ENCODE data around the gene NANS. TPM values are rescaled to one million over a fixed set of nuclear protein-coding genes. Genes with fewer than 3 reads are reported as not detected.

Gene NANS
- total and polyA plus RNA-seq, 10 of the 15 experiments (the other 5 are each of a cell fraction or from before 2014, with no cell fraction given), result 21.0 to 126 (median 52.3) TPM

DNA sequence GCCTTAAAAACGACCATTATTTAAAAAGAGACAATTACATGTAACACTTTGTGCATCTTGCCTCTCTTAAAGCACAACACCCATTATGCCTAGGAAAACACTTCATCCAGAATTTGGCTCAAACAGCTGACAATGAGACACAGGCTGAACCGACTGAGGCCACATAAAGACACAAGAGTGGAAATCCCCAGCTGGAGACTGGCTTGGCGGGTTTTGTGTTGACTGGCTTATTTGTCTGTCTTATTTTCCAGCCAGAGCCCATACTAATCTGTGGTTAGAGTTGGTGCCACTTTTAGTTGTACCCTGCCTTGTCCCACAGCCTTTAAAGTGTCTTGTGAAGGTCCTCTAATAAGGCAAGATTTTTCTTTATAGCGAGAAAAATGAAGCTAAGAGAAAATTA, 41.3 kb downstream of the NANS start (continued):
- TF ChIP-seq SKIL (IDR thresholded peaks at IDR 0.05; ENCODE audit: low read depth, poor library complexity, severe bottlenecking), result peak; percentile 45
- TF ChIP-seq DPF2 (IDR thresholded peaks at IDR 0.05), result peak; percentile 54; the same call in 1 of the 2 replicates
- no peak for TF ChIP-seq RB1 (IDR thresholded peaks at IDR 0.05; ENCODE audit: borderline replicate concordance)
- no peak for TF ChIP-seq SPI1 (IDR thresholded peaks at IDR 0.05; ENCODE audit: borderline replicate concordance, insufficient read depth, low read depth, low read length)
- no peak for TF ChIP-seq WRNIP1 (IDR thresholded peaks at IDR 0.05; ENCODE audit: borderline replicate concordance, low read depth, low read length)
- no peak for TF ChIP-seq EZH2 (IDR thresholded peaks at IDR 0.05; ENCODE audit: borderline replicate concordance, control insufficient read depth, low read depth, low read length)
- no peak for TF ChIP-seq NFYA (IDR thresholded peaks at IDR 0.05; ENCODE audit: borderline replicate concordance, low read depth, low read length)
- TF ChIP-seq IRF4 (IDR thresholded peaks at IDR 0.05; ENCODE audit: low read depth, low read length), result no peak
- no peak for TF ChIP-seq SMC3 (IDR thresholded peaks at IDR 0.05; ENCODE audit: borderline replicate concordance, low read length)
- TF ChIP-seq HDAC6 (IDR thresholded peaks at IDR 0.05; ENCODE audit: unreplicated experiment), result no peak
- no peak for TF ChIP-seq HDAC2 (IDR thresholded peaks at IDR 0.05)
- TF ChIP-seq CHD4 (IDR thresholded peaks at IDR 0.05), result no peak
- no peak for TF ChIP-seq CEBPB (IDR thresholded peaks at IDR 0.05; ENCODE audit: borderline replicate concordance in 1 of 2, low read depth in 2 of 2, low read length in 2 of 2)
- TF ChIP-seq BHLHE40 (IDR thresholded peaks at IDR 0.05; ENCODE audit: borderline replicate concordance in 1 of 2, low read depth in 2 of 2, low read length in 1 of 2), result no peak
- 0 out of 2 replicates have a peak, but pooled peaks have one; percentile 8 for TF ChIP-seq MTA2 (IDR thresholded peaks at IDR 0.05; ENCODE audit: low read depth)
- TF ChIP-seq HDGF (IDR thresholded peaks at IDR 0.05), result no peak
- TF ChIP-seq BACH1 (IDR thresholded peaks at IDR 0.05; ENCODE audit: borderline replicate concordance), result no peak
- TF ChIP-seq POLR2AphosphoS5 (IDR thresholded peaks at IDR 0.05; ENCODE audit: low read length), result no peak
- TF ChIP-seq EED (IDR thresholded peaks at IDR 0.05; ENCODE audit: low read depth), result 0 out of 2 replicates have a peak, but pooled peaks have one; percentile 60
- TF ChIP-seq RAD51 (IDR thresholded peaks at IDR 0.05), result no peak
- TF ChIP-seq ESRRA (IDR thresholded peaks at IDR 0.05; ENCODE audit: low read length), result no peak
- TF ChIP-seq, protein P1, sequence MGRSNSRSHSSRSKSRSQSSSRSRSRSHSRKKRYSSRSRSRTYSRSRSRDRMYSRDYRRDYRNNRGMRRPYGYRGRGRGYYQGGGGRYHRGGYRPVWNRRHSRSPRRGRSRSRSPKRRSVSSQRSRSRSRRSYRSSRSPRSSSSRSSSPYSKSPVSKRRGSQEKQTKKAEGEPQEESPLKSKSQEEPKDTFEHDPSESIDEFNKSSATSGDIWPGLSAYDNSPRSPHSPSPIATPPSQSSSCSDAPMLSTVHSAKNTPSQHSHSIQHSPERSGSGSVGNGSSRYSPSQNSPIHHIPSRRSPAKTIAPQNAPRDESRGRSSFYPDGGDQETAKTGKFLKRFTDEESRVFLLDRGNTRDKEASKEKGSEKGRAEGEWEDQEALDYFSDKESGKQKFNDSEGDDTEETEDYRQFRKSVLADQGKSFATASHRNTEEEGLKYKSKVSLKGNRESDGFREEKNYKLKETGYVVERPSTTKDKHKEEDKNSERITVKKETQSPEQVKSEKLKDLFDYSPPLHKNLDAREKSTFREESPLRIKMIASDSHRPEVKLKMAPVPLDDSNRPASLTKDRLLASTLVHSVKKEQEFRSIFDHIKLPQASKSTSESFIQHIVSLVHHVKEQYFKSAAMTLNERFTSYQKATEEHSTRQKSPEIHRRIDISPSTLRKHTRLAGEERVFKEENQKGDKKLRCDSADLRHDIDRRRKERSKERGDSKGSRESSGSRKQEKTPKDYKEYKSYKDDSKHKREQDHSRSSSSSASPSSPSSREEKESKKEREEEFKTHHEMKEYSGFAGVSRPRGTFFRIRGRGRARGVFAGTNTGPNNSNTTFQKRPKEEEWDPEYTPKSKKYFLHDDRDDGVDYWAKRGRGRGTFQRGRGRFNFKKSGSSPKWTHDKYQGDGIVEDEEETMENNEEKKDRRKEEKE (IDR thresholded peaks at IDR 0.05), result no peak
- no peak for TF ChIP-seq ZNF384 (IDR thresholded peaks at IDR 0.05; ENCODE audit: borderline replicate concordance, low read depth, low read length)
- TF ChIP-seq NRF1 (conservative IDR thresholded peaks at IDR 0.05; ENCODE audit: low read depth, low read length), result no peak
- no peak for TF ChIP-seq NBN (IDR thresholded peaks at IDR 0.05)
- no peak for TF ChIP-seq SP1 (IDR thresholded peaks at IDR 0.05; ENCODE audit: low read depth, low read length)
- TF ChIP-seq NR2C1 (IDR thresholded peaks at IDR 0.05), result no peak
- TF ChIP-seq NFIC (IDR thresholded peaks at IDR 0.05; ENCODE audit: low read depth, low read length), result peak; percentile 72
- TF ChIP-seq, protein P2, sequence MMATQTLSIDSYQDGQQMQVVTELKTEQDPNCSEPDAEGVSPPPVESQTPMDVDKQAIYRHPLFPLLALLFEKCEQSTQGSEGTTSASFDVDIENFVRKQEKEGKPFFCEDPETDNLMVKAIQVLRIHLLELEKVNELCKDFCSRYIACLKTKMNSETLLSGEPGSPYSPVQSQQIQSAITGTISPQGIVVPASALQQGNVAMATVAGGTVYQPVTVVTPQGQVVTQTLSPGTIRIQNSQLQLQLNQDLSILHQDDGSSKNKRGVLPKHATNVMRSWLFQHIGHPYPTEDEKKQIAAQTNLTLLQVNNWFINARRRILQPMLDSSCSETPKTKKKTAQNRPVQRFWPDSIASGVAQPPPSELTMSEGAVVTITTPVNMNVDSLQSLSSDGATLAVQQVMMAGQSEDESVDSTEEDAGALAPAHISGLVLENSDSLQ (IDR thresholded peaks at IDR 0.05), result no peak

All from GM12878 (cell line).